Choroid plexus epithelial cell (primary cell): Measurements from ENCODE around the gene TCHH.
A peak's percentile ranks its signal among the peaks of the same experiment; 100 is the strongest.
"Not testable (repeated sequence)": the region's sequence is repeated elsewhere in the genome, so short reads cannot be mapped to it uniquely, and the experiment has no call there.

Experiments used
- DNase-seq: peaks from one replicate; pipeline ENCODE4 v3.0.0-alpha.2; 2010; ENCODE audit warnings: low read depth
- H3K4me3 ChIP-seq: 2 replicates; pipeline ENCODE4 v1.5.1; 2011; ENCODE audit warnings: low read depth, mild to moderate bottlenecking, control low read depth, low read length, moderate library complexity
- CTCF ChIP-seq: conservative IDR thresholded peaks from 2 replicates; pipeline ENCODE4 v1.5.1; 2011; ENCODE audit warnings: low read depth, mild to moderate bottlenecking, control low read depth, inconsistent platforms, low read length, moderate library complexity

TCHH gene

DNA sequence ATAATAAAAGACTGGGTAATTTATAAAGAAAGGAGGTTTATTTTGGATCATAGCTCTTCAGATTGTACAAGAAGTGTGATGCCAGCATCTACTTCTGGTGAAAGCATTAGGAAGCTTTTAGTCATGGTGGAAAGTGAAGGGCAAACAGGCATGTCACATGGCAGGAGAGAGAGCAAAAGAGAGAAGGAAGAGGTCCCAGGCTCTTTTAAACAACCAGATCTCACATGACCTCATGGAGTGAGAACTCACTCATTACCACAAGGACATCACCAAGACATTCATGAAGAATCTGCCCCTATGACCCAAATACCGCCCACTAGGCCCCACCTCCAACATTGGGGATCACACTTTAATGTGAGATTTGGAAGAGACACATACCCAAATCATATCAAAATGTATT, 33.7 kb upstream of the TCHH start:
- H3K4me3 ChIP-seq, result no peak overlapping the region
- no peak for TF ChIP-seq CTCF
- DNase-seq, result no peak

DNA sequence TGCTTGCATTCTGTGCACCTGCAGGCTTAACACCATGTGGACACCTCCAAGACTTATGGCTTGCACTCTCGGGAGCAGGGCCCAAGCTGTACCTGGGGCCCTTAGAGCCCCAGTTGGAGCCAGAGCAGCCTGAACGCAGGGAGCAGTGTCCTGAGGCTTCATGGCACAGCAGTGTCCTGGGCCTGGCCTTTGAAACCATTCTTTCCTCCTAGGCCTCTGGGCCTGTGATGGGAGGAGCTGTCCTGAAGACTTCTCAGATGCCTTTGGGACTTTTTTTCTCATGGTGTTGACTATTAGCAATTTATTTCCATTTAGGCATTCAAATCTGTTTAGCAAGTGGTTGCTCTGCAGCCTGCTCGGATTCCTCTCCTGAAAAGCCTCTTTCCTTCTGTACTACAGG, 32.8 kb upstream of the TCHH start:
- H3K4me3 ChIP-seq, result no peak overlapping the region
- no peak for TF ChIP-seq CTCF
- DNase-seq, result no peak

- DNase-seq, result no peak
- no peak for TF ChIP-seq CTCF
- H3K4me3 ChIP-seq, result no peak overlapping the region
These were observed 30.5 kb upstream of the TCHH start for GRCh38 chr1:152145769-152146168.

DNA sequence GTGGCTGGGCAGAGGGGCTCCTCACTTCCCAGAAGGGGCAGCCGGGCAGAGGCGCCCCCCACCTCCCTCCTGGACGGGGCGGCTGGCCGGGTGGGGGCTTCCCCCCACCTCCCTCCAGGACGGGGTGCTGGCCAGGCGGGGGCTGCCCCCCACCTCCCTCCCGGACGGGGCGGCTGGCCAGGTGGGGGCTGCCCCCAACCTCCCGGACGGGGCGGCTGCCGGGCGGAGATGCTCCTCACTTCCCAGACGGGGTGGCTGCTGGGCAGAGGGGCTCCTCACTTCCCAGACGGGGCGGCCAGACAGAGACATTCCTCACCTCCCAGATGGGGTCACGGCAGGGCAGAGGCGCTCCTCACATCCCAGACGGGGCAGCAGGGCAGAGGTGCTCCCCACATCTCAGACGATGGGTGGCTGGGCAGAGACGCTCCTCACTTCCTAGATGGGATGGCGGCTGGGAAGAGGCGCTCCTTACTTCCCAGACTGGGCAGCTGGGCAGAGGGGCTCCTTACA, 29.5 kb upstream of the TCHH start:
- H3K4me3 ChIP-seq, DNase-seq: not testable (repeated sequence)

DNA sequence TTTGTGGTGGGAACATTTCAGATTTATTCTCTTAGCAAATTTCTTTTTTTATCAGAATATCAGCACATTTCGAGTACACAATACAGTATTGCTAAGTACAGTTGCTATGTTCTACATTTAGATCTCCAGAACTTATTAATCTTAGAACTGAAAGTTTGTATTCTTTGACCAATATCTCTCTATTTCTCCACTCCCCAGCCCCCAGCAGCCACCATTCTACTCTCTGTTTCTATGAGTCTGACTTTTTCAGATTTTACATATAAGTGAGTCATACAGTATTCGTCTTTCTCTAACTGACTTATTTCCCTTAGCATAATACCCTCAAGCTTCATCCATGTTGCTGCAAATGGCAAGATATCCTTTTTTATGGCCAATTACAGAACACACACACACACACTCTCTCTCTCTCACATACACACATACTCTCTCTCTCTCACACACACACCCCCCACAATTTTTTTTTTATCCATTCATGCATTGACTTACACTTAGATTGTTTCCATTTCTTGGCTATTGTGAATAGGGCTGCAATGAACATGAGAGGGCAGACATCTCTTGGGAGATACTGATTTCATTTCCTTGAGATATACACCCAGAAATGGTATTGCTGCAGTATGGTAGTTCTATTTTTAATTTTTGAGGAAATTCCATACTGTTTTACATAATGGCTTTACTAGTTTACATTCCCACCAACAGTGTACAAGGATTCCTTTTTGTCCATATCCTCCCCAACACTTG, 28.1 kb upstream of the TCHH start:
- no peak overlapping the region for H3K4me3 ChIP-seq
- no peak for TF ChIP-seq CTCF
- DNase-seq, result no peak

DNA sequence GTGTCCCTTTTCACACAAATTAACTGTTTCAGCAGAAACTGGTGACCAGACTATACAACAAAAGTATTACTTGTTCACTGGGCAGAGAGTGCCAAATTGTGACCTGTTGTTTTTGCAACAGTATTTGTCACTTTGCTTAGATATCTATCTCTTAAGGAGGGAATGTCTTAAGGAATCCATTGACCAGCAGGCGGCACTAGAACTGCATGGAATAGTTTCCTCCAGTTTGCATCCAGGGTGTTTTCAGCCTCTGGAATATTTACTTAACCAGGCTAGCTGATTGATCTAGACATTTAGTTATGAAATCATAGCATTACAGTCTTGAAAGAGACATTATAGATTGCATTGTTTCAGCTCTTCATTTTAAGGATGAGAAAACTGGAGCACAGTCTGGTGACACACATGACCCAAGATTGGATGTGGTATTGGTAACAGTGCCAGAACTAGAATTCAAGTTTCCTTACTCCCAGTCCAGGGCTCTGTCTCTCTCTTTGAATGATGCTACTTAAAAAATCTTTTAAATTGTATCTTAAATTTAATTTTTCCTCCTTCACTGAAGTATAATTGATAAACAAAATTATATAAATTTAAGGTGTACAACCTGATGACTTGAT, 26.8 kb upstream of the TCHH start:
- DNase-seq, result peak; percentile 89
- no peak overlapping the region for H3K4me3 ChIP-seq
- TF ChIP-seq CTCF, result peak; percentile 93

GRCh38 chr1:152137215-152137614, 22.0 kb upstream of the TCHH start:
- TF ChIP-seq CTCF, result no peak
- H3K4me3 ChIP-seq, result no peak overlapping the region
- DNase-seq, result no peak
